VCaP (cell line): ENCODE measurements around the gene ASL.

Experiments used
- H3K27ac ChIP-seq: fragments of 450-650 bp; 2 replicates; pipeline ENCODE4 v1.5.1; 2017
- TF ChIP-seq, protein P1 (sequence below): fragments of 450-650 bp; conservative IDR thresholded peaks from 2 replicates; pipeline ENCODE4 v1.5.1; 2017; ENCODE audit warnings: mild to moderate bottlenecking, moderate library complexity

Gene ASL

DNA sequence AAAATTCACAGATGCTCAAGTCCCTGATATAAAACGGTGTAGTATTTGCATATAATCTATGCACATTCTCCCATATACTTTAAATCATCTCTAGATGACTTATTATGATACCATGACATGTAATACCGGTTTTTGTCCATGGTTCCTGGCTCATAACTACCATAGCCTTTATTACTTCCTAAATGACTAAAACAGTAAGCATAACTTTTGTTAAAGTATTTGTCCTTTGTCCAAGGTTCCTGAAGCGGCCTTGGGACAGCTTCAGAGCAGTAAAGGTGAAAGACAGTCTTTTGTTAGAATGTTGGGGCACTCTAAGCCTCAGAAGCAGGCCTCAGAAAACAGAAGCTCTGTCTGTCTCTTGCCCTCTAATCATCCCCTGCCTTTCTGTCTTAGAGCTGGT lies 43.0 kb downstream of the ASL start:
- TF ChIP-seq, protein P1, sequence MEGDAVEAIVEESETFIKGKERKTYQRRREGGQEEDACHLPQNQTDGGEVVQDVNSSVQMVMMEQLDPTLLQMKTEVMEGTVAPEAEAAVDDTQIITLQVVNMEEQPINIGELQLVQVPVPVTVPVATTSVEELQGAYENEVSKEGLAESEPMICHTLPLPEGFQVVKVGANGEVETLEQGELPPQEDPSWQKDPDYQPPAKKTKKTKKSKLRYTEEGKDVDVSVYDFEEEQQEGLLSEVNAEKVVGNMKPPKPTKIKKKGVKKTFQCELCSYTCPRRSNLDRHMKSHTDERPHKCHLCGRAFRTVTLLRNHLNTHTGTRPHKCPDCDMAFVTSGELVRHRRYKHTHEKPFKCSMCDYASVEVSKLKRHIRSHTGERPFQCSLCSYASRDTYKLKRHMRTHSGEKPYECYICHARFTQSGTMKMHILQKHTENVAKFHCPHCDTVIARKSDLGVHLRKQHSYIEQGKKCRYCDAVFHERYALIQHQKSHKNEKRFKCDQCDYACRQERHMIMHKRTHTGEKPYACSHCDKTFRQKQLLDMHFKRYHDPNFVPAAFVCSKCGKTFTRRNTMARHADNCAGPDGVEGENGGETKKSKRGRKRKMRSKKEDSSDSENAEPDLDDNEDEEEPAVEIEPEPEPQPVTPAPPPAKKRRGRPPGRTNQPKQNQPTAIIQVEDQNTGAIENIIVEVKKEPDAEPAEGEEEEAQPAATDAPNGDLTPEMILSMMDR, result no peak
- peak overlapping the region; percentile 93 for H3K27ac ChIP-seq

DNA sequence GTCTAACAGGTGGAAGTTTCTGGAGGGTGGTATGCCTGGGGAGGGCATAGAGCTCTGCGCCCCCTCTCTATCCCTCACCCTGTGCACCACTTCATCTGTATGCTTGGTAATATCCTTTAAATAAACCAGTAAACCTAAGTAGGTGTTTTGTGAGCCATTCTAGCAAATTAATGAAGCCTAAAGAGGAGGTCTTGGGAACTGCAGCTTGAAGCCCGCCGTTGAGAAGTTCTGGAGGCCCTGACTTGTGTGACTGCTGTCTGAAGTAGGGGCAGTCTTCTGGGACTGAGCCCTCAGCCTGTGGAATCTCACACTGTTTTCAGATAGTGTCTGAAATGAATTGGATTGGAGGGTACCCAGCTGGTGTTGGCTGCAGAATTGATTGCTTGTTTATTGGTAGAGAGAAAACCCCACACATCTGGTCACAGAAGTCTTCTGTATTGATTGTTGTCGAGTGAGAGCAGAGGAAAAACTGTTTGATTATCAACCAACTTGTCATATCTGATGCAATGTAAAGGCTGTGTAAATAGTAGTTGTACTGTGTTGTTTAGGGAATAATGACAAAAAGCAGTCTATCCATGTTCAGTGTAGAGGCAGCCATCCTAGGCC lies 43.7 kb downstream of the ASL start:
- H3K27ac ChIP-seq, result peak overlapping the region; percentile 93
- TF ChIP-seq, protein P1, result no peak

DNA sequence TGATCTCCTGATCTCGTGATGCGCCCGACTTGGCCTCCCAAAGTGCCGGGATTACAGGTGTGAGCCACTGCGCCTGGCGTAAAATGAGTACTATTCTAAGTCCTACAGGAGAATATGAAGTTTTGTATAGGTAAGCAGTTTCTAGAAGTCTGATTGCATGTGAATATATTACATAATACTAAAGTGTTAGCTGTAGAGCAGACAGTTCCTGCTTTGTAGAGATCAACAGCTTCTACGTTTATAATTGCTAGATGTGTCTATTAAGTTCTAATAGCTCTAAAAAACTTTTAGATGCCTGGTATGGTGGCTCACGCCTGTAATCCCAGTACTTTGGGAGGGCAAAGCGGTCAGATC lies 47.5 kb downstream of the ASL start:
- TF ChIP-seq, protein P1, result no peak
- H3K27ac ChIP-seq, result peak overlapping the region; percentile 83

DNA sequence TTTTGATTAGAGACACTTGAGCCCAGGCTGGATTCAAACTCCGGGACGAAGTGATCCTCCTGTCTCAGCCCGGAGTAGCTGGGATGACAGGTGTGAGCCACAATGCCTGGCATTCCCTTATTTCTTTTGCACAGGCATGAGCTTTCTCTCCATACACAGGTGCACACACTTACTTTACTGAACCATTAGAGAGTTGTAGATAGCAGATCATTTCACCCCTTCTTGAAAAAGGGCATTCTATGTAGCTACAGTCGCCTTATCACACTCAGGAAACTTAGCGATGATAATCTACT lies 48.9 kb downstream of the ASL start:
- peak overlapping the region; percentile 83 for H3K27ac ChIP-seq

DNA sequence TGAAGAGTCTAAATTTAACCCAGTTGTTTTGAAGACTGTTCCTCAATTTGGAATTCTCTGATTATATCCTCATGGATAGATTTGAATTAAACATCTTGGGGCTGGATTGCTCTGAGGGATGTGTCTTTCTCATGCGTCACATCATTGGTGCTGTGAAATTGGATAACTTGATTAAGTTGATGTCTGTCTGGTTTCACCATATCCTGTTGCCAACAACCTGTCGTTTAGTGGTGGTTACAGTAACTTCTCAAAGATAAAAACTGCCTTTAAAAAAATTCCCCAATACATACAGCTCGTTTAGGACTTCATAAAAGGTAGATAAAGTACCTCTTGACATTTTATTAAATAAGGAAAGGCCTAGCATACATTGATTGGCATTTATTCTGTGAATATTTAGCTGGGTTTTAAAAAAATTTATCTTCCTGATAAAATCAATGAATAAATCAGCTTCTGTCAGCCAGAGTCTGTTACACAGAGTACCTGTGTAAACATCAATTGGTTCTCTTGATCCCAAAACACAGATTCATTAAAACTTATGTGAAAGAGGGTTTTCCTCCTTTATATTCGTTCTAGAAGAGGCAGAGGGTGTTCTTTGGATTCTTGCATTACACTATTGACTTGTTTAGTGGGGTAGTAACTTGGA lies 49.6 kb downstream of the ASL start:
- TF ChIP-seq, protein P1, result no peak
- H3K27ac ChIP-seq, result peak overlapping the region; percentile 83

DNA sequence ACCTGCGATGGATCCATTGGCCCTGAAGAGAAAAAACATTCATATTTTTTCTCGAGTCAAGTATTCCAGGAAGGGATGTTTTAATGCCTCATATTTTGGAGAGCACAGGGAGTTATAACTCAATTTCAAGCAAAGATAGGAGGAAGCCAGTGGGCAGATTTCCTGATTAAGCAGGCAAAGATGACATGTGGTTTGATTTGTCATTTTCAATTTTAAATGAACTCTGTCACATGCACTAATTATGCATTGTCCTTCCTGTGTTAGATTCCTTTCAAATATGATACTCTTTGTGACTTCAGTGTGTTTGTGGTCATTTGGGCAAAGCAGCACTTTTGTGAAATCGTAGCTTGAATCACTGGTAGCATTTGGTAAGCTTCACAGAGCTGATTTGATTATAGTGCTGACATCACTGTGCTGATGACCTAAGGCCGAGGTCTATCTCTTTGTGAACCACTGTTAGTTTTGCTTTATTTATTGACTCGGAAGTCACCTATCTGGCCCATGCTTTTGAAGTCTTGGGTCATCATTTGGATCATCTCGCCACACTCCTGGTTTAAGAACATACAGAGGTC lies 50.2 kb downstream of the ASL start:
- peak overlapping the region; percentile 83 for H3K27ac ChIP-seq

DNA sequence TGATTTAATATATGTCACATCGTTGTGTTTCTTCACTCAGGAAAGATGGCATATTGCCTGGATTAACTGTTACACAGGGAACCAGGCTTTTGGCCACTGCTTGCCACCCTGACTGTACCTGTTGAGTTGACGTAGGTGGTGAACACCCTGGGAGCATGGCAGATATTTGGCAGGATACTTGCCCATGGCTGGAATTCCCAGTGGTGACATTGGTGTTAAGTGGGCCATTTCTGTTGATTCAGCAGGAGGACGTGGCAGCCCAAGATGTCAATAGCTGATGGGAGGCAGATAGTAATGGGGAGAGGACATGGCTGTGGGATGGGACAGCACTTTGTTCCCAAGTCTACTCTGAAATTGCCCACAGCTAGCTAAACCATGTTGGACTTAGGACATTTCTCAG lies 51.6 kb downstream of the ASL start:
- peak overlapping the region; percentile 83 for H3K27ac ChIP-seq

DNA sequence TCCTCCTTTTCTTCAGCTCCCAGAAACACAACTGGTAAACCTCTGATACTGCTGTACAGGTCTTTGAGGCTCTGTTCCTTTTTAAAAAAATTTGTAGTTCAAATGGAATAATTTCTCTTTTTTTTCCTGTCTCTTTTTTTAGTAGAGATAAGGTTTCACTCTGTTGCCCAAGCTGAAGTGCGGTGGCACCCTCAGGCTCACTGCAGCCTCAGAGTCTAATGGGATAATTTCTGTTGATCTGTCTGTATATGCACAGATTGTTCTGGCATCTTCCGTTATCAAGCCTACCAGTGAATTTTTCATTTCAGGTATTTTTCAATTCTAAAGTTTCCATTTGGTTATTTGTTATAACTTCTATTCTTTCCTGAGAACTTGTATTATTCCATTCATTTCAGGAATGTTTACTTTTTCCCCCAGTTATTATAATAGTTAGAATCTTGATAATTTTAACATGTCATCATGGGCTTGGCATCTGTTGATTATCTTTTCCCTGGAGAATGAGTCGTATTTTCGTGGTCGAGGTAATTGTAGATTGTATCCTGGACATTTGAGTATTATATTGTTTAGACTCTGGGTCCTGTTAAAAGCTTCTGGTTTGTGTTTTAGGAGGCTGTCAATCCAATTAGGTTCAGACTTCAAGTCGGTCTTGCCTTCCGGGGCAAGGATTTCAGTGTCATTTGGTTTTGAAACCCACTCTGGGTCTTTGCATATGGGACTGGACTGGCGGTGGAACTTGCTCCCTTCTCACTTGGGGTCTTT lies 63.6 kb downstream of the ASL start:
- TF ChIP-seq, protein P1, result no peak
- 0 out of 2 replicates have a peak overlapping the region, but pooled peaks have one; percentile 2 for H3K27ac ChIP-seq

DNA sequence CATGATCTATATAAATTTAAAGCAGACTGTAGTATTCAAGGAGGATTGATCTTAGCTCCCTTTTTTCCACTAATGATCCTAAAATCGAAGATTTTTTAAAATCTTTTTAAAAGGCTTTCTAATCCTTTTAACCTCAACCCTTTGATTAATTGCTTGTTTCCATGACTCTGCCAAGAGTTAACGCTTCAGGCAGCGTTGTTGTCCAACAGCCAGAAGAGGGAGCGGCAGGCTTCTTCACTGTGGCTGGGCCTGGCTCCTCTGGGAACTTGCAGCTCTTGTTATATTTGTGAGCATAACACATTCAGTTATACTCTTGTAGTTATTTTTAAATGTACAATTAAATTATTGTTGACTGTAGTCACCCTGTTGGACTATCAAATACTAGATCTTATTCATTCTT lies 65.3 kb downstream of the ASL start:
- peak overlapping the region; percentile 2; the same call in 1 of the 2 replicates for H3K27ac ChIP-seq
- TF ChIP-seq, protein P1, result peak; percentile 81
